ENCODE data around the gene TMPRSS11D.

DNA sequence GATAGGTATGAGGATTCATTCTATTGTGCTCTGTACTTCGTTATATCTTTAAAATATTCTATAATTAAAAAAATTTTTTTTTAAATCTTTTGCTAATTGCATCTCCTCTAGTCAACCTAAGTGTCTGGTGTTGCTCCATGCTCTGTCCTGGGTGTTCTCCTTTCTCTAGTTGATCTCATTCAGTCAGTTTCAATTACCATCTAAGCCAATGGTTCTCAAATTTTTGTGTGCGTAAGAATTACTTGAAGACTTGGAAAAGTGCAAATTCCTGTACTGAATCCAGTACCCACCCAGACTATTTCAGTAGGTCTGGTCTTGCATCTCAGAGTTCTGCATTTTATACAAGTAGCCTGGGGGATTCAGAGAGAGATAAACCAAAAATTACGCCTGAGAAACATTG lies 6.7 kb downstream of the TMPRSS11D start:
- TF ChIP-seq, protein P1, sequence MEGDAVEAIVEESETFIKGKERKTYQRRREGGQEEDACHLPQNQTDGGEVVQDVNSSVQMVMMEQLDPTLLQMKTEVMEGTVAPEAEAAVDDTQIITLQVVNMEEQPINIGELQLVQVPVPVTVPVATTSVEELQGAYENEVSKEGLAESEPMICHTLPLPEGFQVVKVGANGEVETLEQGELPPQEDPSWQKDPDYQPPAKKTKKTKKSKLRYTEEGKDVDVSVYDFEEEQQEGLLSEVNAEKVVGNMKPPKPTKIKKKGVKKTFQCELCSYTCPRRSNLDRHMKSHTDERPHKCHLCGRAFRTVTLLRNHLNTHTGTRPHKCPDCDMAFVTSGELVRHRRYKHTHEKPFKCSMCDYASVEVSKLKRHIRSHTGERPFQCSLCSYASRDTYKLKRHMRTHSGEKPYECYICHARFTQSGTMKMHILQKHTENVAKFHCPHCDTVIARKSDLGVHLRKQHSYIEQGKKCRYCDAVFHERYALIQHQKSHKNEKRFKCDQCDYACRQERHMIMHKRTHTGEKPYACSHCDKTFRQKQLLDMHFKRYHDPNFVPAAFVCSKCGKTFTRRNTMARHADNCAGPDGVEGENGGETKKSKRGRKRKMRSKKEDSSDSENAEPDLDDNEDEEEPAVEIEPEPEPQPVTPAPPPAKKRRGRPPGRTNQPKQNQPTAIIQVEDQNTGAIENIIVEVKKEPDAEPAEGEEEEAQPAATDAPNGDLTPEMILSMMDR (IDR thresholded peaks at IDR 0.05) = no peak
- TF ChIP-seq POLR2A (IDR thresholded peaks at IDR 0.05) = no peak

Data from right lobe of liver (tissue), 4 donors.